ENCODE measurements around the gene ELN. TPM values are rescaled to one million over a fixed set of nuclear protein-coding genes. Genes with fewer than 3 reads are reported as not detected.

The ELN gene
- total RNA-seq, 1 experiment from 2014 or later, result 0.37 TPM

DNA sequence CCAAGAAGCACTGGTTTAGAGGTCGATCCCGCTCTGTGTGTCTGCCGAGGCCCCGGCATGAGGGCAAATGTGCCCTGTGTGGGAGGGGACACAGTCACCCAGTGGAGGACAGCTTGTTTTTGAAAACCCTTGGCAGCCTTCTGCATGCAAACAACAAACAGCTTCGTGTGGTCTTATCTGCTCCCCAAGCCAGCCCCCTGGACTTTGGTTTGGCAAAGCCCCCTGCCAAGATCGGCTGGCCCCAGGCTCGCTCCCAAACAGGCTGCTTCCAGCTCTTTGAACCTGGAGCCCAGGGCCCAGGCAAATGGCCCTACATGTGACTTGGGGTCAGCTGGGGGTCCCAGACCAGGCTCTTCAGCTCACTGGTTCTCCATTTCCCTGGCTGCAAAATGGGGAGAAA, 2.9 kb downstream of the ELN start:
- Mint-ChIP-seq H3K4me3 (no peak overlapping the region), H3K27me3 (ENCODE audit: low read depth) (peaks cover 15% of the 10 kb centered on the region), H3K27ac (no peak overlapping the region; a peak in 1 of 7 replicates), H3K36me3 (ENCODE audit: insufficient read depth in 1 of 3, low read depth in 3 of 3) (no peaks in the 10 kb centered on the region), H3K9me3 (no peaks in the 10 kb centered on the region), H3K4me1 (peaks cover 16 to 53% of the 10 kb centered on the region in 2 experiments)
- Histone ChIP-seq H2BK5ac (ENCODE audit: insufficient read length, low read length) (no peak overlapping the region), H3K79me1 (ENCODE audit: insufficient read depth, low read depth, low read length, poor library complexity, severe bottlenecking) (no peaks in the 10 kb centered on the region), H3K79me2 (ENCODE audit: insufficient read depth, low read length) (no peaks in the 10 kb centered on the region), H2AK5ac (ENCODE audit: insufficient read length, low read length) (no peak overlapping the region), H3K23me2 (ENCODE audit: insufficient read length, low read depth, low read length, poor library complexity, severe bottlenecking) (no peaks in the 10 kb centered on the region), H3K14ac (ENCODE audit: insufficient read depth, low read length) (no peak overlapping the region; the same call in 1 of the 2 replicates), H3K18ac (ENCODE audit: insufficient read length, low read depth, low read length) (no peak overlapping the region), H2BK120ac (ENCODE audit: low read depth, low read length, poor library complexity, severe bottlenecking) (no peak overlapping the region), H4K91ac (ENCODE audit: insufficient read length, low read depth, low read length) (no peak overlapping the region), H4K8ac (replicated peaks; ENCODE audit: insufficient read length, low read depth, low read length) (no peak overlapping the region), H4K20me1 (ENCODE audit: control insufficient read depth, insufficient read depth, insufficient read length) (no peaks in the 10 kb centered on the region), H3K9me3 (ENCODE audit: control insufficient read depth, low read depth, low read length) (no peaks in the 10 kb centered on the region), H3T11ph (ENCODE audit: low read length) (no peak overlapping the region), H3K4me2 (ENCODE audit: insufficient read depth, insufficient read length, low read length) (no peak overlapping the region), H3K27ac (ENCODE audit: insufficient read length, low read depth, low read length) (no peak overlapping the region), H3K23ac (ENCODE audit: insufficient read length, low read depth, low read length) (no peak overlapping the region), H4K5ac (ENCODE audit: insufficient read length, low read depth, low read length) (no peak overlapping the region), H3K9ac (ENCODE audit: extremely low read depth, insufficient read length, low read length) (no peak overlapping the region), H3K56ac (ENCODE audit: insufficient read length, low read depth, low read length) (no peak overlapping the region), H3K27me3 (ENCODE audit: insufficient read depth, low read length) (no peaks in the 10 kb centered on the region), H2BK20ac (ENCODE audit: low read depth, low read length, poor library complexity, severe bottlenecking) (no peak overlapping the region), H2AFZ (ENCODE audit: low read length) (no peak overlapping the region), H2BK15ac (ENCODE audit: low read depth, low read length) (no peak overlapping the region), H2BK12ac (ENCODE audit: insufficient read length, low read depth, low read length) (no peak overlapping the region), H3K4me1 (ENCODE audit: insufficient read depth, low read length) (peaks cover 4% of the 10 kb centered on the region; the same call in 1 of the 2 replicates), H3K4ac (ENCODE audit: low read depth, low read length) (no peak overlapping the region)
- TF ChIP-seq, protein P1, sequence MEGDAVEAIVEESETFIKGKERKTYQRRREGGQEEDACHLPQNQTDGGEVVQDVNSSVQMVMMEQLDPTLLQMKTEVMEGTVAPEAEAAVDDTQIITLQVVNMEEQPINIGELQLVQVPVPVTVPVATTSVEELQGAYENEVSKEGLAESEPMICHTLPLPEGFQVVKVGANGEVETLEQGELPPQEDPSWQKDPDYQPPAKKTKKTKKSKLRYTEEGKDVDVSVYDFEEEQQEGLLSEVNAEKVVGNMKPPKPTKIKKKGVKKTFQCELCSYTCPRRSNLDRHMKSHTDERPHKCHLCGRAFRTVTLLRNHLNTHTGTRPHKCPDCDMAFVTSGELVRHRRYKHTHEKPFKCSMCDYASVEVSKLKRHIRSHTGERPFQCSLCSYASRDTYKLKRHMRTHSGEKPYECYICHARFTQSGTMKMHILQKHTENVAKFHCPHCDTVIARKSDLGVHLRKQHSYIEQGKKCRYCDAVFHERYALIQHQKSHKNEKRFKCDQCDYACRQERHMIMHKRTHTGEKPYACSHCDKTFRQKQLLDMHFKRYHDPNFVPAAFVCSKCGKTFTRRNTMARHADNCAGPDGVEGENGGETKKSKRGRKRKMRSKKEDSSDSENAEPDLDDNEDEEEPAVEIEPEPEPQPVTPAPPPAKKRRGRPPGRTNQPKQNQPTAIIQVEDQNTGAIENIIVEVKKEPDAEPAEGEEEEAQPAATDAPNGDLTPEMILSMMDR (conservative IDR thresholded peaks at IDR 0.05), result no peak
- no CpG with 5 or more reads among the region's 7 CpGs for WGBS (ENCODE audit: extremely low coverage, insufficient read length, low lambda C conversion rate)
- no peak for DNase-seq
